Measurements from ENCODE around the gene DCTN5.
"Not testable (repeated sequence)": the region's sequence is repeated elsewhere in the genome, so short reads cannot be mapped to it uniquely, and the experiment has no call there.

The DCTN5 gene

GRCh38 chr16:23694265-23694643 lies 53.0 kb downstream of the DCTN5 start:
- DNase-seq (ENCODE audit: low read depth) = no peak

GRCh38 chr16:23694644-23695373 lies 53.5 kb downstream of the DCTN5 start:
- DNase-seq (ENCODE audit: low read depth) = peak; percentile 72

- DNase-seq (ENCODE audit: low read depth) = no peak
Observed at GRCh38 chr16:23695756-23696155, 54.5 kb downstream of the DCTN5 start.

- DNase-seq (ENCODE audit: low read depth) = no peak
Observed at GRCh38 chr16:23699100-23699499, 57.8 kb downstream of the DCTN5 start.

GRCh38 chr16:23700093-23700492 lies 58.8 kb downstream of the DCTN5 start:
- DNase-seq (ENCODE audit: low read depth) = no peak

GRCh38 chr16:23700509-23700908 lies 59.2 kb downstream of the DCTN5 start:
- DNase-seq (ENCODE audit: low read depth) = no peak

GRCh38 chr16:23701045-23701444 lies 59.8 kb downstream of the DCTN5 start:
- DNase-seq (ENCODE audit: low read depth) = no peak

GRCh38 chr16:23702951-23703350 lies 61.7 kb downstream of the DCTN5 start:
- DNase-seq (ENCODE audit: low read depth) = no peak

- DNase-seq (ENCODE audit: low read depth) = no peak
Observed at GRCh38 chr16:23704772-23705516, 63.7 kb downstream of the DCTN5 start.

GRCh38 chr16:23705517-23705902 lies 64.2 kb downstream of the DCTN5 start:
- DNase-seq (ENCODE audit: low read depth) = no peak

- DNase-seq (ENCODE audit: low read depth) = no peak
Observed at GRCh38 chr16:23706439-23706838, 65.2 kb downstream of the DCTN5 start.

GRCh38 chr16:23709536-23709935 lies 68.3 kb downstream of the DCTN5 start:
- DNase-seq (ENCODE audit: low read depth) = no peak

GRCh38 chr16:23710008-23710407 lies 68.7 kb downstream of the DCTN5 start:
- no peak for DNase-seq (ENCODE audit: low read depth)

- no peak for DNase-seq (ENCODE audit: low read depth)
Observed at GRCh38 chr16:23710504-23710903, 69.2 kb downstream of the DCTN5 start.

GRCh38 chr16:23711785-23712184 lies 70.5 kb downstream of the DCTN5 start:
- no peak for DNase-seq (ENCODE audit: low read depth)

GRCh38 chr16:23712976-23713375 lies 71.7 kb downstream of the DCTN5 start, which contains the start of gene ERN2:
Gene ERN2 (minus strand): TSS chr16:23713222. CDS start chr16:23713187, 35 bp downstream.
- DNase-seq (ENCODE audit: low read depth) = no peak

GRCh38 chr16:23716484-23716883 lies 75.2 kb downstream of the DCTN5 start:
- DNase-seq (ENCODE audit: low read depth) = no peak

GRCh38 chr16:23722613-23723240 lies 81.5 kb downstream of the DCTN5 start:
- DNase-seq (ENCODE audit: low read depth) = not testable (repeated sequence)

- DNase-seq (ENCODE audit: low read depth) = no peak
Observed at GRCh38 chr16:23724096-23724784, 83.0 kb downstream of the DCTN5 start.

GRCh38 chr16:23724785-23725131 lies 83.5 kb downstream of the DCTN5 start:
- DNase-seq (ENCODE audit: low read depth) = no peak

GRCh38 chr16:23726710-23727109 lies 85.4 kb downstream of the DCTN5 start:
- DNase-seq (ENCODE audit: low read depth) = no peak

All from amniotic epithelial cell (primary cell).